ENCODE results near the gene ARHGAP26.

Gene ARHGAP26

DNA sequence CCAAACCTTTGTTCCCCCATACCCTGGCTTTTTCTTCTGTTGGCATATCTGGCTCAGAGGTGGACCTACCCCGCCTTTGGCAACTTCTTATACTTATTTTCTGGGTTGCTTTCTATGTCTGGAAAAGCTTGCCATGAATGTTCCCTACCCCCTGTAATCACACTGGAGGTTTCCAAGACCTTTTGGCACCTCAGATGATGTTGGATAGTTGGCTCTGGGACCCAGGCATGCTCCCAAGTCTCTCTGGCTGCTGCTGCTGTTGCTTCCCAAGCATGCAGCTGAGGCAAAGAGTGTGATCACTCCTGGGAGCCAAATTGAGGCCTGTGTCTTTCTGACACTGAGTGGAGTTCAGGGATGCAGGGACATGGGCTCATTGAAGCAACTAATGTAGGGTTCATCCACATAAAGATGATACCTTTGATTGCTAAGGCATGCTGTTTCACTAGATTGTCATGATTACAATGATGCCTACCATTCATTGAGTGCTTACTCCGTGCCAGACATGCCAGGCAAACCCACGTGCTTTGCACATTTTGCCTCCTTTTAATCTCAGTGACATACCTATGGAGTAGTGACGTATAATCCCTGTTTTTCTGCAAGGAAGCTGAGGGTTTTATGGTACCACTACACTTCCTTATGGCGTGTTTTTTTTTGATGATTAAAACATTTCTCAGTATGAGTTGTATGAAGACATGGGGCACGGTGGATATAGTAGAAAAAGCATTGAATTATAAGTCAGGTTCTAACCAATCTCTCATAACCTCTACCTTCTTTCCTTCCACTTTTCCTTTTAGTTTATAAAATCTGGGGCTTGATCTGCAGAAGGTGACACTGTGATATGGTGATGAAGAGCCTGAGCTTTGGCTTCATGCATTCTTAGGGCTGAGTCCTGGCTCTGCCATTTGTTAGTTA lies 73.1 kb downstream of the ARHGAP26 start:
- ATAC-seq (replicated peaks): no peak
- no peaks in the 10 kb centered on the region for H3K27me3 Mint-ChIP-seq
- no peak overlapping the region for H3K27ac Mint-ChIP-seq
- no peaks in the 10 kb centered on the region for H3K36me3 Mint-ChIP-seq
- H3K4me3 Mint-ChIP-seq: no peak overlapping the region
- H3K9me3 Mint-ChIP-seq: no peaks in the 10 kb centered on the region
- no peak for DNase-seq
- H3K4me1 Mint-ChIP-seq: peaks cover 25 to 31% of the 10 kb centered on the region in 2 donors

DNA sequence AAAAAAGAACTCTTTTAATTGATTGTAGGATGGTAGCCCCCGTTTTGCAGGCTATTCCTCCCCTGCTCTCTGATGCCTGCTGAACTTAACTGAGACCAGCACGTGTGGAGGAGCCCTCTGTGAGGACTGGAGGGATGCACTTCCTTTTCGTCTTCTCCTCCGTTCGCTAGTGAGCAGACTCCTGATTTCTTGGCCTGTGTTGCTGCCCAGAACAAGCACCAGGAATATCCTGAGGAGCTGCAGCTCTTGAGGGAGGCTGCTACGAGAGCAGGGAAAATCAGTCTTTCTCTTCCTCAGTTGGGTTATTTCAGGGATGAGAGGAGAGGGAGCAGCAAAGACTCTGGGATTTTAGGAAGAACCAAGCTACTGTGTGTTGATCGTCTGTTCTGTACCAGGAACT lies 74.7 kb downstream of the ARHGAP26 start:
- Mint-ChIP-seq H3K9me3 (no peaks in the 10 kb centered on the region), H3K4me3 (no peak overlapping the region), H3K4me1 (peaks cover 27 to 31% of the 10 kb centered on the region in 2 donors), H3K27ac (peak overlapping the region; percentile 33), H3K27me3 (no peaks in the 10 kb centered on the region), H3K36me3 (no peaks in the 10 kb centered on the region)
- DNase-seq (no peak), ATAC-seq (replicated peaks) (no peak)

DNA sequence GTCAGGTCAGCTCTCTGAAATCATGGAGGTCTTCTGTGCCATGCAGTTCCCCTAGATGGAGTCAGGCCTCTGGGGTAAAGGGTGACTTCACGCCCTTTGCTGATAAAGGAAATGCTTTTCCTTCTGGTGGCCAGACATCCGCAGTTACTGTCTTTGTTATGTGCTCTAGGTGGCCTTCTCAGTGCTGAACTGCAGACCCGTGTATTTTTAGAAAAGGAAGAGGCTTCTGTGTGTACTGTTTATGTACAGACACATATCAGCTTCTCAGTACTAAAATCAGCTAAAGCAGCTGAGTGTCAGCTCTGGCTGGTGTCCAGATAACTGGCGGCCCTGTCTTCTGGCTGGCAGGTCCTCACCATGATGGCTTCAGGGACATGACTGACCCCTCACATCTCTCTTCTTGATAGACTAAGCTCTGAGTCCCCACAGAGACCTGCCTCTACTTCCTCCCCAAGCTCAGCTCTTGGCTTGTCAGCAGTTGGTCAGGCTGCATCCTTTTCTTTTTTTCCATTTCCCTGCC lies 75.3 kb downstream of the ARHGAP26 start:
- ATAC-seq (replicated peaks): peak; percentile 37 to 45
- peaks cover 30 to 31% of the 10 kb centered on the region in 2 donors for H3K4me1 Mint-ChIP-seq

DNA sequence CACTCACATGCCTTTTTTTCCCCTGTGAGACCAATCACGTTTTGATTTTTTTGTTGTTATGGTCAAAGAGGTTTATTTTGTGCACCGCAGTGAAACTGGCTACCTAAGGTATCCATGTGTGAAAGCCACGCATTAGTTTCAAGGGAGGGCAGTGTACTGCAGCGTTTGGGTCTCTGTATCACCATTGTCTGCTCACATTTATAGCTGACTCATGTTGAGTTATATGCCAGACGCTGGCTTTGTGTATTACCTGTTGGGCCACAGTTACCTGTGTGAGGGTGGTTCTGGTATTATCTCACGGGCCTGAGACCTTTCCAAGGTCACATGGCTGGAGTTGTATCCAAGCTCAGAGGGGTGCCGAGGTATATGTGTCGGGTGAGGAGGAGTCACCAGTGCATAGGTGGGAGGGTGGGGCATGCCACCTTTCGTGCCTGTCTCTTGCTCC lies 75.8 kb downstream of the ARHGAP26 start:
- Mint-ChIP-seq H3K4me1 (peaks cover 30 to 31% of the 10 kb centered on the region in 2 donors), H3K4me3 (peak overlapping the region in 1 of 2 donors; percentile 6), H3K36me3 (no peaks in the 10 kb centered on the region), H3K27me3 (no peaks in the 10 kb centered on the region), H3K9me3 (no peaks in the 10 kb centered on the region), H3K27ac (peak overlapping the region; percentile 60)
- ATAC-seq (replicated peaks) (peak; percentile 63 to 74), DNase-seq (no peak)

More for the DNA sequence above, 75.3 kb downstream of the ARHGAP26 start:
- Mint-ChIP-seq H3K27ac (peak overlapping the region; percentile 31), H3K4me3 (peak overlapping the region in 1 of 2 donors; percentile 6), H3K36me3 (no peaks in the 10 kb centered on the region), H3K9me3 (no peaks in the 10 kb centered on the region), H3K27me3 (no peaks in the 10 kb centered on the region)
- no peak for DNase-seq

DNA sequence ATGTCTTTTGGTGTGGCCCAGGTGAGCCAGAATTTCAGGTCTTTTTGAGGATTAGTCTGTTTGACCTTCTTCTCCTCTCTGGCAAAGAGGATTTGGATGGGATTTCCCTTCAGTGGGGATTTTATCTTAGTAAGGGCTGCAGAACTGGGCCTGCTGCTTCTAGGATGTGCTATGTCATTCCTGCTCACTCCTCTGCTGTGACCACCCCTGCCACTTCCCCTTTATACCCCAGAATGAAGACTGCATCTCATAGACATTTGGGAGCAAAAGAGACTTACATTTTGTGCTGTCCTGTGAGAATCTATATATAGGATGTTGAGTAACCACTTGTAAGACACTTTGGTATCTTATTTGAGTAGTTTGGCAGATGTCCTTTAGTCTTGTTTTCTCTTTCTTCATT lies 76.2 kb downstream of the ARHGAP26 start:
- H3K36me3 Mint-ChIP-seq: no peaks in the 10 kb centered on the region
- peaks cover 30 to 31% of the 10 kb centered on the region in 2 donors for H3K4me1 Mint-ChIP-seq
- no peak overlapping the region for H3K27ac Mint-ChIP-seq
- H3K27me3 Mint-ChIP-seq: no peaks in the 10 kb centered on the region
- DNase-seq: no peak
- no peak overlapping the region for H3K4me3 Mint-ChIP-seq
- ATAC-seq (replicated peaks): peak; percentile 71 to 80
- no peaks in the 10 kb centered on the region for H3K9me3 Mint-ChIP-seq

DNA sequence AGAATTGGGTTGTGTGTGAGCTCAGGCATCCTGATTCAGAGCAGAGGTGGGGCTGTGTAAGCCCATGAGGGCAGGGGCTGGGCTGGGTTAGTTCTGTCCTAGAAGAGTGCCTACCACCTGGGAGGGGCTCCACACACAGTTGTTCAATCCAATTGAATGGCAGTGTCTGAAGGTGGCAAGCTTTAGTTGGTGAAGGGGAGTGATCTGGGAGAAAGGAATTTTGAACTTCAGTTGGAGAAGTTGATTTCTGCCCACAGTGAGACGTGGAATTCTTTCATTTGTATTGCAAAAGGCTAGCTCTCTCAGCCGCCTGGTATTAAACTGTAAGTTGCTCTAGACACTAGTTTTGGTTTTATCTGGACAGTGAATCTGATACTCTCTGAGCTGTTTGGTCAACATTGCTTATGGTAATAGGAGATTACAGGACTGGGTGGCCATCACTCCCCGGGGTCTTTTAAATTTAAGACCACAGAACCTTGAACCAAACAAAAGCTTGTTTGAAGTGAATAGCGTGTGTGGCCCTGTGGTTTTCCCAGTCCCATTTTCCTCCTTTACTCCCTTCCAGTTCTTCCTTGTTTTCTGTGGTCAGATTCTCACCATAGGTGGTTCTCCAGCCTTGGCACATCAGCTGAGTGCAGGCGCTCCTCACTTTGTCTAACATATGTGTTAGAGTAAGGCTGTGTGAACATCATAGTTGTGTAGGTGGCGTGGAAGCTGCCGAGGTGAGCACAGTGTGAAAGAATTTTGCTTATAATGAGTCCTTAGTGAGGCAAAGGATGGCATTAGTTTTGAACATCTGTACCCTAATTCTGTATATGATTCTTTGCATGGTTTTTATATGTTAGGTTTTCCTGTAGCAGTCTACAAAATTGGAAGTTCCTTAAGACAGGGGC lies 78.0 kb downstream of the ARHGAP26 start:
- Mint-ChIP-seq H3K4me1 (peaks cover 30 to 31% of the 10 kb centered on the region in 2 donors), H3K36me3 (no peaks in the 10 kb centered on the region), H3K27ac (no peak overlapping the region), H3K27me3 (no peaks in the 10 kb centered on the region), H3K9me3 (no peaks in the 10 kb centered on the region), H3K4me3 (no peak overlapping the region)
- no peak for ATAC-seq (replicated peaks)
- no peak for DNase-seq

DNA sequence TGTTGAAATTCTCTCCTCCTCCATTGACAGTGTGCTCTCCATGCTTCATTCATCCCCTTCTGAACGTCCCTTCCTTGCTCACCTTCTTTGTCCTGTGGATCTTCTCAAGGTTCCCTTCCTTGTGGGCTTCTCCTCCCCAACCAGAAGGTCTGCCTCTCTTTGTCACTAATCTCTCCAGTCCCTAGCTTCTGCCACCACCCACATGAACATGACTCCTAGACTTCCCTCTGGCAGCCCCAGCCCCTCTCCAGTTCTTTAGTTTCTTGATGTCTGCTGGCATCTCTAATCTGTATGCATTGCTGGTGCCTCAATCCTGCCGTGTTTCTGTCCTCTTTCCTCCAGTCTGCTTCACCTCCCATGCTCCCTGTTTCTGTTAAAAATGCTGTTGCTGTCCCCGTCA lies 79.3 kb downstream of the ARHGAP26 start:
- H3K4me3 Mint-ChIP-seq: no peak overlapping the region
- H3K27ac Mint-ChIP-seq: no peak overlapping the region
- DNase-seq (no peak), ATAC-seq (replicated peaks) (no peak)
- H3K36me3 Mint-ChIP-seq: no peaks in the 10 kb centered on the region
- H3K9me3 Mint-ChIP-seq: no peaks in the 10 kb centered on the region
- no peaks in the 10 kb centered on the region for H3K27me3 Mint-ChIP-seq
- peaks cover 29 to 30% of the 10 kb centered on the region in 2 donors for H3K4me1 Mint-ChIP-seq

DNA sequence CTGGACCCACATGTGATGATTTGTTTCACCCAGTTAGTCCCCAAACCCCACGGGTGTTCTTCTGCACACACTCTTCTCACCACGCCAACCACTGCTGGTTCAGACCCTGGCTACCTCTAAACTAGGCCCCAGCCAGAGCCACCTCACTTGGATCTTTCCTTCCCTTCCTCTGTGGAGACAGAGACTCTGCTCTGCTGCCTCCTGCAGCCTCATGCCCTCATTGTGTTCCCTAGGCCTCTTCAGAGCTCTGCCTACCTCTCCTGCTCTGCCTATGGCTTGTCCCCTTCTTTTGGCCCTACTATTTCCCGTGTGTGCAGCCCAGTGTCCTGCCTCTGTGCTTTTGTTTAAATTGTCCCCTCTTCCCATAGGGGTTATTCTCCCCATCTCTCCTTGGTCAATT lies 79.7 kb downstream of the ARHGAP26 start:
- ATAC-seq (replicated peaks): no peak
- no peak overlapping the region for H3K4me3 Mint-ChIP-seq
- no peaks in the 10 kb centered on the region for H3K9me3 Mint-ChIP-seq
- DNase-seq: no peak
- H3K27me3 Mint-ChIP-seq: no peaks in the 10 kb centered on the region
- no peak overlapping the region for H3K27ac Mint-ChIP-seq
- H3K36me3 Mint-ChIP-seq: no peaks in the 10 kb centered on the region
- peaks cover 25 to 28% of the 10 kb centered on the region in 2 donors for H3K4me1 Mint-ChIP-seq

DNA sequence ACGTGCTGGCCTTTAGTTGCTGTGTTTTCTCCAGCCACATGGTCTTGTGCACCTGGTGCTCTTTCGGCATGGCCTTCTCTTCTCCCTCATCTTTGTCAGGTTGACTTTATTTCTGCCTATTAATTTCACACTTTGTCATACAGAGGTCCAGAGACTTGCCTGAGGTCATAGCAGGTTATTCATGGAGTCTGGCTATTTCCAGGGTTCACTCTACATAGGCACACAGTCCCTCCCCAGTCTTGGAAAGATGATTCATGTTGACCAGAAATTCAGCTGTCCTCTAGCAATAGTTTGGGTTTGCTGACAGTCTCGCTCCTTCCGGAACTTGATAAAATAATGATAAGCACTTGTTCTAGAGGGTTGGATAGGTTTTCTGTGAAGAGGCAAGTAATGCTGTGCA lies 81.6 kb downstream of the ARHGAP26 start:
- Mint-ChIP-seq H3K36me3 (peaks cover 0 to 1% of the 10 kb centered on the region in 2 donors), H3K9me3 (no peaks in the 10 kb centered on the region), H3K4me3 (no peak overlapping the region), H3K27ac (no peak overlapping the region), H3K27me3 (no peaks in the 10 kb centered on the region), H3K4me1 (peaks cover 6 to 14% of the 10 kb centered on the region in 2 donors)
- ATAC-seq (replicated peaks) (no peak), DNase-seq (no peak)

DNA sequence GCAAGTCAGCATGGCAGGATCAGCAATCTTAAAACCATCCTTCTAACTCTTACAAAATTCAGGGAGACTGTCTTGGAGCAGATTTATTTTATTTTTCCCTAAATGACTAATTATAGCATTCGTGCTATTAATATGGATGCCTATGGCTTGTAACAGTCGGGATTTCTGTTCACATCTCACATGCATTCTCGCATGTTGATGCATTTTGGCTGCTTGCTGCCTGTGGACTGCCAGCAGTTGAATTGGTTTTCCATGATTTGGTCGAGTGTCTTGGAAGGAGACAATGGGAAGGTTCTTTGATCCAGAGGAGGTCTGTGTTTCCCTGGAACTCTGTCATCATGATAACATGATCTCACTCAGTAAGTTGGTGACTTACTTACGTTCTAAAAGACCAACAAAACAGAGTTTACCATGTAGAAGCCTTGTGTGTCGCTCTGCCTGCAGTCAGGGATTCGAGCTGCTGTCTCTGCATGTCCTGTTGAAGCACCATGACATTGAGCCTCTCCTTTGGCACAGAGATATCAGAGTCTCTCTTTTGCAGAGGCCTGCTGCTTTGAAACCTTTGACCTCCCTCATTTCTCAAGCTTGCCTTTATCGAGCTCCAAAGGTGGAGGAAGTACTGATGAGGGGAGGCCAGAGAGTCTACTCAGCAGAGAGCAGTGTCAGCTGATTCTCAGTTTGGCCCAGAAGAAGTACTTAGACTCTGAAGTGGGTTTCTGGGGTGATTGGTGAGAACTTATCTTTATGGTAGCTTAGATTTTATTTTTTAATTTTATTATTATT lies 82.4 kb downstream of the ARHGAP26 start:
- no peaks in the 10 kb centered on the region for H3K27me3 Mint-ChIP-seq
- H3K9me3 Mint-ChIP-seq: no peaks in the 10 kb centered on the region
- no peak overlapping the region for H3K4me3 Mint-ChIP-seq
- ATAC-seq (replicated peaks): no peak
- peaks cover 0 to 1% of the 10 kb centered on the region in 2 donors for H3K36me3 Mint-ChIP-seq
- no peak overlapping the region for H3K27ac Mint-ChIP-seq
- DNase-seq: no peak
- H3K4me1 Mint-ChIP-seq: peaks cover 1 to 13% of the 10 kb centered on the region in 2 donors

DNA sequence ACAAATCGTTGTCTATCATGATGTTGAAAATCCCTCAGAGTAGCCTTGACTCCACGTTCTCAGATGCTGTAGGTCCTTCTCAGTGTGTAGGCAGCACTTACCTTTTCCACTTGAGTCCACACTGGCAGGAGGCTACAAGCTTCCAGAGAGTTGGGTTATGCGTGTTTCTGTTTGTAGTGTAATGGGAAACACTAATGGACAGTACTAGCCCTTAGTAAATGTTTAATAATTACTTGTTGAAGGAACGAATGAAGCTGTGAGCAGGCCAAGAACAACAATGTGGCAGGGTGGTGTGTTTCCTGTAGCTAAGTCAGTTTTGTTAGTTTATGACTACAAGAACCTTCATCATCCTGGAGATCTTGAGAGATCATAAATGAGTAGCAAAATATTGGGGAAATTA lies 83.5 kb downstream of the ARHGAP26 start:
- Mint-ChIP-seq H3K4me3 (no peak overlapping the region), H3K36me3 (peaks cover 0 to 1% of the 10 kb centered on the region in 2 donors)

DNA sequence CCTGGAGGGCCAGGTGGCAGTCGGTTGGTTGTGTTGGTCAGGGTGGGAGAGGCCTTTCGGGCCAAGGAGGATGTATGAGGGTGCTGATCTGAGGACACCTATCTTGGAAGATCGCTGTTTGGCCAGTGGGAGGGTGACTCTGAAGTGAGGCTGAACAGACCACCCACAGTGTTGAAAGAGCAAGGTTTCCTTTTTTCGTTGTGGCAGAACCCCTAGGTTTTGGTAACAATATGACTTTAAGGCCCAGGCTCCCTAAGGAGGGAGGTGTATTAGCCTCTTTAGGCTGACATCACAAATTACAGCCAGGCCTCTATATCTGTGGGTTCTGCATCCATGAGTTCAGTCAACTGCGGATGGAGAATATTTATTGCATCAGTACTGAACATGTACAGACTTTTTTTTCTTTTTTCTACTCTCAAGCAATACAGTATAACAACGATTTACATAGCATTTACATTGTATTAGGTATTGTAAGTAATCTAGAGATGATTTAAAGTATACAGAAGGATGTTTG lies 86.1 kb downstream of the ARHGAP26 start:
- Mint-ChIP-seq H3K36me3 (peaks cover 0 to 1% of the 10 kb centered on the region in 2 donors), H3K4me1 (peaks cover 11 to 16% of the 10 kb centered on the region in 2 donors), H3K27me3 (no peaks in the 10 kb centered on the region), H3K27ac (no peak overlapping the region), H3K4me3 (no peak overlapping the region), H3K9me3 (no peaks in the 10 kb centered on the region)
- DNase-seq (no peak), ATAC-seq (replicated peaks) (no peak)

More for the DNA sequence above, 83.5 kb downstream of the ARHGAP26 start:
- Mint-ChIP-seq H3K27ac (no peak overlapping the region), H3K9me3 (no peaks in the 10 kb centered on the region), H3K27me3 (no peaks in the 10 kb centered on the region), H3K4me1 (peaks cover under 1 to 12% of the 10 kb centered on the region in 2 donors)
- DNase-seq: no peak
- no peak for ATAC-seq (replicated peaks)

DNA sequence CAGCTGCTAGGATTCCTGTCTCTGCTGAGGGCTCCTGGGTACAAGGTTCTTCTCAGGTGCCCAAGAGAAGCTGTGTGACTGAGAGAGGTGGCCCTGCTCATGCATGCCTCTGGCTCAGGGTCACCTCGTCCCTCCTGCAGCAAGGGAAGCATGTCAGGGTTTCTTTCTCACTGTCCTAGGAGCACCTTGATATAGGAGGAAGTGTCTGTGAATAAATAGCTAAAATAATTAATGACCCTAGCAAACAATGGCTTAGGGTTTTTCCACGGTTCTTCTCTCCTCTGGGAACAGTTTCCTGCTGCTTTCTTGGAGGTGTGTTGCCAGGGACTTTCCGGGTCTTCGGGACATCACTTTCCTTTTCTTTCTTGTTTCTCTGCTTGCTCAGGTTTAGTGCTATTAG lies 87.2 kb downstream of the ARHGAP26 start:
- Mint-ChIP-seq H3K9me3 (no peaks in the 10 kb centered on the region), H3K36me3 (peaks cover 0 to 1% of the 10 kb centered on the region in 2 donors), H3K27ac (no peak overlapping the region), H3K27me3 (no peaks in the 10 kb centered on the region), H3K4me1 (peaks cover 13 to 17% of the 10 kb centered on the region in 2 donors), H3K4me3 (no peak overlapping the region)
- DNase-seq (no peak), ATAC-seq (replicated peaks) (no peak)

All from stimulated activated naive B cell treated with anti-CD40 and anti-IgM and Interleukin-4, amounts not matched to agents 10 μg/mL and 1 μg/mL and 100 μg/mL, for 72 hours (primary cell).